Smooth muscle cell (in vitro differentiated cells): Measurements from ENCODE around the gene MYL9. TPM values are rescaled to one million over a fixed set of nuclear protein-coding genes. Genes with fewer than 3 reads are reported as not detected.

Source experiments
- DNase-seq: peaks from one replicate; lab custom pipeline; 2025; ENCODE audit not compliant: unreplicated experiment; lab: John Stamatoyannopoulos, UW
- H2AFZ ChIP-seq: fragments of 200-600 bp; sonication (generic); 2 replicates; pipeline ENCODE4 v1.6.0; 2016; ENCODE audit warnings: antibody characterized with exemption, low read depth, mild to moderate bottlenecking
- H3F3A ChIP-seq: fragments of 200-600 bp; sonication (generic); 2 replicates; pipeline ENCODE4 v1.6.0; 2017; ENCODE audit warnings: antibody characterized with exemption, low read depth
- H3K27ac ChIP-seq: fragments of 200-600 bp; sonication (generic); 2 replicates; pipeline ENCODE4 v1.5.1; 2016; ENCODE audit warnings: low read depth, mild to moderate bottlenecking
- H3K27me3 ChIP-seq: fragments of 200-600 bp; sonication (generic); 2 replicates; pipeline ENCODE4 v1.6.1; 2016; ENCODE audit warnings: low read depth, mild to moderate bottlenecking
- H3K36me3 ChIP-seq: fragments of 200-600 bp; sonication (generic); 2 replicates; pipeline ENCODE4 v1.5.1; 2016; ENCODE audit warnings: low read depth
- H3K4me1 ChIP-seq: fragments of 200-600 bp; sonication (generic); 2 replicates; pipeline ENCODE4 v1.5.1; 2016; ENCODE audit warnings: low read depth
- H3K4me2 ChIP-seq: fragments of 200-600 bp; sonication (generic); 2 replicates; pipeline ENCODE4 v1.6.0; 2016; ENCODE audit warnings: mild to moderate bottlenecking
- H3K4me3 ChIP-seq: fragments of 200-600 bp; sonication (generic); 2 replicates; pipeline ENCODE4 v1.5.1; 2016; ENCODE audit warnings: mild to moderate bottlenecking
- H3K79me2 ChIP-seq: fragments of 200-600 bp; sonication (generic); 2 replicates; pipeline ENCODE4 v1.6.0; 2016; ENCODE audit warnings: low read depth, mild to moderate bottlenecking
- H3K9ac ChIP-seq: fragments of 200-600 bp; sonication (generic); 2 replicates; pipeline ENCODE4 v1.6.0; 2016; ENCODE audit warnings: low read depth
- H3K9me3 ChIP-seq: fragments of 200-600 bp; sonication (generic); replicated peaks from 2 replicates; pipeline ENCODE4 v1.5.1; 2016; ENCODE audit warnings: low read depth
- H4K20me1 ChIP-seq: fragments of 200-600 bp; sonication (generic); 2 replicates; pipeline ENCODE4 v1.6.0; 2016; ENCODE audit warnings: low read depth
- WGBS: methylation state at CpG from one replicate; pipeline ENCODE4 v1.1.7; 2016; ENCODE audit warnings: low lambda C conversion rate; 5-methylcytosine and 5-hydroxymethylcytosine counted together
- polyA plus RNA-seq: library from polyadenylated mRNA; unstranded; fragments of >200 nt; fragmentation: Nextera tagmentation; extraction: Ambion mirVana; gene quantifications from 2 replicates; pipeline ENCODE4 v1.2.1, GENCODE V29; 2016
- total RNA-seq: library from RNA; depleted of rRNA; stranded (reverse); fragments of >200 nt; gene quantifications from 2 replicates; pipeline ENCODE4 v1.2.3, GENCODE V29; 2014
- TF ChIP-seq, protein P1 (sequence below): fragments of 200-600 bp; sonication (generic); IDR thresholded peaks from 2 replicates; pipeline ENCODE4 v1.5.1; 2017; ENCODE audit warnings: borderline replicate concordance, mild to moderate bottlenecking, antibody characterized with exemption; ENCODE audit not compliant: insufficient read depth, poor library complexity, severe bottlenecking

MYL9 gene
- total and polyA plus RNA-seq, 2 experiments from 2014 or later = 198 to 1,109 TPM

GRCh38 chr20:36587388-36588070 lies 46.2 kb downstream of the MYL9 start:
- Histone ChIP-seq H3K36me3 (no peaks in the 10 kb centered on the region), H4K20me1 (peaks cover 9% of the 10 kb centered on the region), H3K4me3 (no peak overlapping the region), H2AFZ (no peak overlapping the region), H3K9ac (no peak overlapping the region), H3K27me3 (no peaks in the 10 kb centered on the region), H3K79me2 (no peaks in the 10 kb centered on the region), H3K4me1 (no peaks in the 10 kb centered on the region), H3F3A (no peaks in the 10 kb centered on the region), H3K27ac (no peak overlapping the region), H3K4me2 (no peak overlapping the region), H3K9me3 (no peaks in the 10 kb centered on the region)
- TF ChIP-seq, protein P1, sequence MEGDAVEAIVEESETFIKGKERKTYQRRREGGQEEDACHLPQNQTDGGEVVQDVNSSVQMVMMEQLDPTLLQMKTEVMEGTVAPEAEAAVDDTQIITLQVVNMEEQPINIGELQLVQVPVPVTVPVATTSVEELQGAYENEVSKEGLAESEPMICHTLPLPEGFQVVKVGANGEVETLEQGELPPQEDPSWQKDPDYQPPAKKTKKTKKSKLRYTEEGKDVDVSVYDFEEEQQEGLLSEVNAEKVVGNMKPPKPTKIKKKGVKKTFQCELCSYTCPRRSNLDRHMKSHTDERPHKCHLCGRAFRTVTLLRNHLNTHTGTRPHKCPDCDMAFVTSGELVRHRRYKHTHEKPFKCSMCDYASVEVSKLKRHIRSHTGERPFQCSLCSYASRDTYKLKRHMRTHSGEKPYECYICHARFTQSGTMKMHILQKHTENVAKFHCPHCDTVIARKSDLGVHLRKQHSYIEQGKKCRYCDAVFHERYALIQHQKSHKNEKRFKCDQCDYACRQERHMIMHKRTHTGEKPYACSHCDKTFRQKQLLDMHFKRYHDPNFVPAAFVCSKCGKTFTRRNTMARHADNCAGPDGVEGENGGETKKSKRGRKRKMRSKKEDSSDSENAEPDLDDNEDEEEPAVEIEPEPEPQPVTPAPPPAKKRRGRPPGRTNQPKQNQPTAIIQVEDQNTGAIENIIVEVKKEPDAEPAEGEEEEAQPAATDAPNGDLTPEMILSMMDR = no peak
- DNase-seq = no peak
- 94% methylated on average over 3 of the region's 3 CpGs for WGBS

DNA sequence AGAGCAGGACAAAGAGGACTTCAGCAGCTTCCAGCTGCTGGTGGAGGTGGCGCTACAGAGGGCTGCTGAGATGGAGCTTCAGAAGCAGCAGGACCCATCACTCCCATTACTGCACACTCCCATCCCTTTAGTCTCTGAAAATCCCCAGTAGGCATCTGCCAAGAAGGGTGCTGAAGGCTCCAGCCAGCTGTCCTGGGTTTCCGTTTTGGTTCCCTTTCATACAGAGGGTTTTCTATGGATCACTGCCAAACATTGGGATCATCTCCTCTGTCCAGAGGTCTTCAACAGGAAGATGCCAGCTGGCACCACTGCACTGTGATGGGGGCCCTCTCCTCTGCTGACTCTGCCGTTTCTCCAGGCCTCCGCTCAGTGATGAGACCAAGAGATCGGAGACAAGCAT lies 50.0 kb downstream of the MYL9 start:
- no peaks in the 10 kb centered on the region for H3K79me2 ChIP-seq
- DNase-seq = no peak
- H3K27me3 ChIP-seq = no peaks in the 10 kb centered on the region
- H3K9ac ChIP-seq = no peak overlapping the region
- H3K36me3 ChIP-seq = no peaks in the 10 kb centered on the region
- H3F3A ChIP-seq = no peaks in the 10 kb centered on the region
- 96% methylated on average over 5 of the region's 5 CpGs for WGBS
- no peak overlapping the region for H3K27ac ChIP-seq
- H3K4me1 ChIP-seq = no peaks in the 10 kb centered on the region
- no peak overlapping the region for H3K4me2 ChIP-seq
- no peak overlapping the region for H3K4me3 ChIP-seq
- no peaks in the 10 kb centered on the region for H4K20me1 ChIP-seq
- TF ChIP-seq, protein P1 = no peak
- no peak overlapping the region for H2AFZ ChIP-seq
- H3K9me3 ChIP-seq = no peaks in the 10 kb centered on the region

- Histone ChIP-seq H3F3A (no peaks in the 10 kb centered on the region), H3K27ac (no peak overlapping the region), H3K9ac (no peak overlapping the region), H4K20me1 (no peaks in the 10 kb centered on the region), H3K4me2 (no peak overlapping the region), H3K4me3 (no peak overlapping the region), H3K9me3 (no peaks in the 10 kb centered on the region), H2AFZ (no peak overlapping the region), H3K27me3 (no peaks in the 10 kb centered on the region), H3K79me2 (no peaks in the 10 kb centered on the region), H3K4me1 (no peaks in the 10 kb centered on the region), H3K36me3 (no peaks in the 10 kb centered on the region)
- TF ChIP-seq, protein P1 = peak; percentile 39
- DNase-seq = no peak
- WGBS = 73% methylated on average over 9 of the region's 9 CpGs
Measured at GRCh38 chr20:36591854-36592641, 50.7 kb downstream of the MYL9 start.
